Transverse colon (tissue), 4 donors: ENCODE data around the gene HIPK4. TPM values are rescaled to one million over a fixed set of nuclear protein-coding genes. Genes with fewer than 3 reads are reported as not detected.

Source experiments
- DNase-seq: peaks from one replicate; pipeline ENCODE4 v3.0.0-alpha.2; 2019
- H3K27ac ChIP-seq, 4 donors: fragments of 200-600 bp; sonication (generic); 2 replicates each; pipeline ENCODE4 v1.5.1; 2016 to 2018; ENCODE audit warnings: inconsistent platforms in 4 of 4
- H3K27me3 ChIP-seq: fragments of 200-600 bp; sonication (generic); 2 replicates; pipeline ENCODE4 v1.5.1; 2017; ENCODE audit warnings: inconsistent platforms
- H3K36me3 ChIP-seq, 4 donors: fragments of 200-600 bp; sonication (generic); 2 replicates each; pipeline ENCODE4 v1.5.1; 2017 to 2019; ENCODE audit warnings: inconsistent platforms in 4 of 4
- H3K4me1 ChIP-seq, 4 donors: fragments of 200-600 bp; sonication (generic); 2 replicates each; pipeline ENCODE4 v1.5.1; 2017 to 2020; ENCODE audit warnings: inconsistent platforms in 4 of 4
- H3K4me3 ChIP-seq, 4 donors: fragments of 200-600 bp; sonication (generic); 1 replicate in 1 of 4; 2 replicates in 3 of 4; pipeline versions ENCODE4 v1.5.1 to v1.6.1; 2017 to 2019; ENCODE audit warnings: inconsistent platforms in 4 of 4
- H3K9me3 ChIP-seq, 2 donors: fragments of 200-600 bp; sonication (generic); 2 replicates each; pipeline ENCODE4 v1.5.1; 2017 to 2019; ENCODE audit warnings: inconsistent platforms in 2 of 2
- EP300 ChIP-seq: sonication (generic); formaldehyde crosslinking; IDR thresholded peaks from one replicate; pipeline ENCODE4 v1.6.1; 2017; ENCODE audit warnings: antibody characterized with exemption, low read depth
- POLR2A ChIP-seq: fragments of 450-650 bp; IDR thresholded peaks from one replicate; pipeline ENCODE4 v1.6.1; 2016; ENCODE audit warnings: antibody characterized with exemption, mild to moderate bottlenecking, moderate library complexity
- POLR2AphosphoS5 ChIP-seq, 3 donors: sonication (generic); formaldehyde crosslinking; IDR thresholded peaks; one replicate each; pipeline ENCODE4 v1.6.1; 2016; ENCODE audit warnings: antibody characterized with exemption in 3 of 3
- WGBS, 2 donors: methylation state at CpG; one replicate each; pipeline ENCODE4 v1.1.5; 2018; ENCODE audit warnings: low coverage in 1 of 2; 5-methylcytosine and 5-hydroxymethylcytosine counted together
- in situ Hi-C, 4 donors: fragments of 200-750 bp; cut with MboI; loops; one replicate each; pipeline versions ENCODE4 v1.15.0 to v1.15.1; 2017; ENCODE audit warnings: low sequenced_read_pairs in 3 of 4, low pct_ligation_motif_present in 1 of 4, low pct_unique_long_range_greater_than_20kb in 1 of 4
- intact Hi-C: fragments of 100-400 bp; cut with DNase I; formaldehyde crosslinking; loops from one replicate; pipeline ENCODE4 v1.15.1; 2023; ENCODE audit warnings: low total_unique reads
- total RNA-seq, 4 donors: library from RNA; depleted of rRNA; stranded (reverse); fragments of >200 nt; gene quantifications; one replicate each; pipeline ENCODE4 v1.1.0, GENCODE V29; 2016
- TF ChIP-seq, protein P1 (sequence below), 5 experiments: fragments of 200-600 bp in 3 of 5; fragments of 450-650 bp in 2 of 5; sonication (generic) in 3 of 5; IDR thresholded peaks; 1 replicate in 2 of 5; 2 replicates in 3 of 5; pipeline ENCODE4 v1.5.1; 2016 to 2017; ENCODE audit warnings: antibody characterized with exemption in 5 of 5, inconsistent platforms in 3 of 5, mild to moderate bottlenecking in 2 of 5, moderate library complexity in 1 of 5

HIPK4 gene
- total RNA-seq, 4 donors from 2014 or later, result 0.48 TPM; not detected in 3

- H3K27ac ChIP-seq, result no peak overlapping the region
- H3K4me3 ChIP-seq, result no peak overlapping the region
- in situ Hi-C loops (no loop called here), intact Hi-C loops (loop anchor here (5.0 kb wide), 1 partner anchor 694 kb away; no protein-coding TSS in a partner anchor)
- no peaks in the 10 kb centered on the region for H3K9me3 ChIP-seq
- H3K27me3 ChIP-seq, result no peaks in the 10 kb centered on the region
- 86% methylated on average over 7 of the region's 25 CpGs; no CpG with 5 or more reads in 1 of the 2 donors for WGBS, 2 donors
- H3K36me3 ChIP-seq, result peaks cover 0 to 11% (median 0%) of the 10 kb centered on the region in 4 donors
- TF ChIP-seq POLR2A, result no peak
- no peak for TF ChIP-seq EP300
- no peak for TF ChIP-seq POLR2AphosphoS5 (IDR thresholded peaks at IDR 0.05)
- TF ChIP-seq, protein P1, sequence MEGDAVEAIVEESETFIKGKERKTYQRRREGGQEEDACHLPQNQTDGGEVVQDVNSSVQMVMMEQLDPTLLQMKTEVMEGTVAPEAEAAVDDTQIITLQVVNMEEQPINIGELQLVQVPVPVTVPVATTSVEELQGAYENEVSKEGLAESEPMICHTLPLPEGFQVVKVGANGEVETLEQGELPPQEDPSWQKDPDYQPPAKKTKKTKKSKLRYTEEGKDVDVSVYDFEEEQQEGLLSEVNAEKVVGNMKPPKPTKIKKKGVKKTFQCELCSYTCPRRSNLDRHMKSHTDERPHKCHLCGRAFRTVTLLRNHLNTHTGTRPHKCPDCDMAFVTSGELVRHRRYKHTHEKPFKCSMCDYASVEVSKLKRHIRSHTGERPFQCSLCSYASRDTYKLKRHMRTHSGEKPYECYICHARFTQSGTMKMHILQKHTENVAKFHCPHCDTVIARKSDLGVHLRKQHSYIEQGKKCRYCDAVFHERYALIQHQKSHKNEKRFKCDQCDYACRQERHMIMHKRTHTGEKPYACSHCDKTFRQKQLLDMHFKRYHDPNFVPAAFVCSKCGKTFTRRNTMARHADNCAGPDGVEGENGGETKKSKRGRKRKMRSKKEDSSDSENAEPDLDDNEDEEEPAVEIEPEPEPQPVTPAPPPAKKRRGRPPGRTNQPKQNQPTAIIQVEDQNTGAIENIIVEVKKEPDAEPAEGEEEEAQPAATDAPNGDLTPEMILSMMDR (IDR thresholded peaks at IDR 0.05), result no peak
- DNase-seq, result no peak
- no peaks in the 10 kb centered on the region for H3K4me1 ChIP-seq
Measured at GRCh38 chr19:40377876-40378385, 12.1 kb downstream of the HIPK4 start.

GRCh38 chr19:40376286-40376862 lies 13.6 kb downstream of the HIPK4 start:
- 92 to 93% methylated on average over 4 to 17 of the region's 17 CpGs for WGBS, 2 donors
- no peak overlapping the region for H3K27ac ChIP-seq
- no peaks in the 10 kb centered on the region for H3K27me3 ChIP-seq
- H3K36me3 ChIP-seq, result peaks cover 0 to 24% (median 0%) of the 10 kb centered on the region in 4 donors
- no peak overlapping the region for H3K4me3 ChIP-seq
- TF ChIP-seq, protein P1 (IDR thresholded peaks at IDR 0.05), result no peak
- TF ChIP-seq POLR2A (no peak), EP300 (no peak), POLR2AphosphoS5 (IDR thresholded peaks at IDR 0.05) (no peak)
- H3K9me3 ChIP-seq, result no peaks in the 10 kb centered on the region
- in situ Hi-C loops, result no loop called here
- intact Hi-C loops, result loop anchor here (5.0 kb wide), 1 partner anchor 696 kb away; no protein-coding TSS in a partner anchor
- no peaks in the 10 kb centered on the region for H3K4me1 ChIP-seq
- no peak for DNase-seq

DNA sequence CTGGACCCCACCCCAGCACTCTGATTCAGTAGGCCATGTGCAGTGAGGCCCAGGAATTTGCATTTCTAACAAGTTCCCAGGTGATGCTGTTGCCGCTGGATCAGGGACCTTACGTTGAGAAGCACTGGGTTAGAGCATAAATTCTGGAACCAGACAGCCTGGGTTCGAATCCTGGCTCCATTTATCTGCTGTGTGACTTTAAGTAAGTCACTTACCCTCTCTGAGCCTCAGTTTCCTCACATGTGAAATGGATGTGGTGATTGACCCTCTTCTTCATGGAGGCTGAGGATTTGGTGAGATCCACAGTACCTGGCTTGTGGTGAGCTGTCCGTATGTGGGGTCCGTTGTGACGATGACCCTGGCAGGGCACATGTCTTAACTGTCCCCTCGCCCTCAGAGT lies 15.9 kb downstream of the HIPK4 start:
- Histone ChIP-seq H3K27ac (no peak overlapping the region), H3K4me3 (no peak overlapping the region), H3K36me3 (peaks cover 0 to 24% (median 0%) of the 10 kb centered on the region in 4 donors), H3K9me3 (no peaks in the 10 kb centered on the region), H3K27me3 (no peaks in the 10 kb centered on the region), H3K4me1 (no peaks in the 10 kb centered on the region)
- DNase-seq, result no peak
- TF ChIP-seq EP300, result no peak
- no peak for TF ChIP-seq POLR2A
- no peak for TF ChIP-seq POLR2AphosphoS5 (IDR thresholded peaks at IDR 0.05)
- TF ChIP-seq, protein P1 (IDR thresholded peaks at IDR 0.05), result no peak
- WGBS, 2 donors, result 97% methylated on average over 7 of the region's 7 CpGs; no CpG with 5 or more reads in 1 of the 2 donors
- intact Hi-C loops (no loop called here), in situ Hi-C loops (no loop called here)

GRCh38 chr19:40371802-40372122 lies 18.2 kb downstream of the HIPK4 start:
- Histone ChIP-seq H3K9me3 (no peaks in the 10 kb centered on the region), H3K36me3 (peaks cover 0 to 16% (median 3%) of the 10 kb centered on the region in 4 donors), H3K4me1 (peaks cover 0 to under 1% (median 0%) of the 10 kb centered on the region in 4 donors), H3K4me3 (no peak overlapping the region), H3K27me3 (no peaks in the 10 kb centered on the region), H3K27ac (no peak overlapping the region)
- in situ Hi-C loops (no loop called here), intact Hi-C loops (no loop called here)
- WGBS, 2 donors, result 100% methylated on average over 5 of the region's 5 CpGs; no CpG with 5 or more reads in 1 of the 2 donors
- TF ChIP-seq POLR2AphosphoS5 (IDR thresholded peaks at IDR 0.05) (no peak), POLR2A (no peak), EP300 (no peak)
- TF ChIP-seq, protein P1 (IDR thresholded peaks at IDR 0.05), result no peak
- no peak for DNase-seq
